NCI-H2196 (cell line): Measurements from ENCODE around the gene FOXD2.

ENCODE experiments used
- DNase-seq: peaks from one replicate; lab custom pipeline; 2025; ENCODE audit not compliant: unreplicated experiment; lab: John Stamatoyannopoulos, UW

The FOXD2 gene

GRCh38 chr1:47459253-47459788 is 21.5 kb downstream of the FOXD2 start:
- DNase-seq, result no peak

DNA sequence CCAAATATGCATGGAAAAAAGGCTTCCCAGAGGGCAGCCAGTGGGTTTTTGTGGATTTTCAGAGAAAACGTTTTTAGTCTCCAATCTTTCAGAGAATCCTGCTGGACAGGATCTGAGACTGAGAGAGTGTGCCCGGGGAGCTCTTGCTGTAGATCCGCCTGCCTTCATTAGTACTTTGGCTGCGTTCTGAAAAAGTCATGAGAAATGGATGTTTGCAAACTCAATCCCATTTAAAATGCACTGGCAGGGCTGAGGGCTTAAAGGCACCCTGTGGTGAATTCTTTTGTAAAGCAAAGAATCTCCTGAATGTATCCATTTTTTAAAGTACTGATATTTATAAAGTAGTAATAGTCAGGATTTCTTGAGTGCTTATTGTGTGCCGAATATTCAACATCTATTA is 22.2 kb downstream of the FOXD2 start:
- no peak for DNase-seq

GRCh38 chr1:47460456-47460855 is 22.6 kb downstream of the FOXD2 start:
- DNase-seq, result no peak

DNA sequence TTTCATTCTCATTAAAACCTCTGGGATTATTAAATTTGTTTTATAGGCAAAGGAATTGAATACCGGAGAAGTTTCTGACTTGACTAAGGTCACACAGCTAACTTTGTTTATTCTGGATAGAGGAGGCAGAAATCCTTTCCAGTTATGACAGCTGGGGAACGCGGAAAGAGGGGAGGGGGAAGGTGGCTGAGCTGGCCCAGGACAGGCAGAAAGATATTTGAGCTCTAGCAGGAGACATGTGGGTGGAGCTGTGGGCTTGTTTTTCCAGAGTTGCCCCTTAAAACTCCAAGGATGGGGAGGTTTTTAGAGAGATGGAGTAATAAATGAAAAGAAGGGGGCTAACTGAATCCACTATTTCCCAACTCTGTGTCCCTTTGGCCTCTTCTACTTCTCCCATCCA is 27.8 kb downstream of the FOXD2 start:
- DNase-seq, result no peak

DNA sequence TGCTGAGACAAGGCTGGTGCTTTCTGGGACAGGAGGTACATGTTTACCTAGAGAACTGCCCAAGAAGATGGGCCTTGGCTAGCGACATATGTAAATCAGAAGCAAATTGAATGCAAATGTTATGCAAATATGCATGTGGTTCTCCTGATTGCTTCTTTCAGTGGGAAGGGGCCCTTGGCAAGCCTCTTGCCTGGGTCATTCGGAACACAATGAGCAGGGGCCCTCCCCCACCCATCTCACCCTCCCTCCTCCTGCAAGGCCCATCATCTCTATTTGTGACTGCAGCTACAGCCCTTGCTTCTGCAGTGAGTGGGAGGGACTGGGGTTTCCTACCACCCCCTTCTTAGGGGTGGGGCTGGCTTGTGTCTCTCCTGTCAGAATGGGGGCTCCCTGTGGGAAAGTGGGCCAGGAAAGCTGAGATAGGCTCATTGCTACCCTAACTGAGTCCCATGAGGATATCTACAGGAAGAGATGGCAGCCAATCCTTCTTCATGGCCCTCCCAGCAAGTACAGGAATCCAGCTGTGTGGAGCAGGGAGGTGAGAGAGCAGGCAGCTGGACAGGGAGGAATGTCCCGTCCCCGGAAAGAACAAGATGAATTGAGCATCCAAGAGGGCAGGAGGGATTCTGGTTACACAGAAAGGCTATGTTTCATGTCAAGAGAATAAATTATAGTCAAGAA is 31.0 kb downstream of the FOXD2 start:
- no peak for DNase-seq

- DNase-seq, result no peak
Observed at GRCh38 chr1:47469390-47469759, 31.5 kb downstream of the FOXD2 start.

GRCh38 chr1:47469910-47470309 is 32.1 kb downstream of the FOXD2 start:
- no peak for DNase-seq

DNA sequence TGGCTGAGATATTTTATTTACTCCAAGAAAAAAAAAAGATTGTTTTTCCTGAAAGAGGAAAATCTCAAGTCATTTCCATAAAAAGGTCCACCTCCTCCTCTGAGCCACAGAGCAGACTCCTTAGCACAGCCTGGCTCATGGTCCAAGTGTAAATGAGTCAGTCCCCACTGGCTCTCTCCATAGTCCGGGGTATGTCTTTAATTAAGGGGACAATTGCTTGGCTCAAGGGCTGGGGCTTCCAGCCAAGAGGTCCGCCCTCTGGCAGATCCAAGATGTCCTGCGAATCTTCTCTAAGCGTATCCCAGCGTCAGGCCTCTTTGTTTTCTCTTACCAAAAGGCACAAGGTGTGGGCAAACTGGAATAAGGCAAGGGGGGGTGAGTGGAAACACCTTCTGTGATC is 33.3 kb downstream of the FOXD2 start:
- no peak for DNase-seq

DNA sequence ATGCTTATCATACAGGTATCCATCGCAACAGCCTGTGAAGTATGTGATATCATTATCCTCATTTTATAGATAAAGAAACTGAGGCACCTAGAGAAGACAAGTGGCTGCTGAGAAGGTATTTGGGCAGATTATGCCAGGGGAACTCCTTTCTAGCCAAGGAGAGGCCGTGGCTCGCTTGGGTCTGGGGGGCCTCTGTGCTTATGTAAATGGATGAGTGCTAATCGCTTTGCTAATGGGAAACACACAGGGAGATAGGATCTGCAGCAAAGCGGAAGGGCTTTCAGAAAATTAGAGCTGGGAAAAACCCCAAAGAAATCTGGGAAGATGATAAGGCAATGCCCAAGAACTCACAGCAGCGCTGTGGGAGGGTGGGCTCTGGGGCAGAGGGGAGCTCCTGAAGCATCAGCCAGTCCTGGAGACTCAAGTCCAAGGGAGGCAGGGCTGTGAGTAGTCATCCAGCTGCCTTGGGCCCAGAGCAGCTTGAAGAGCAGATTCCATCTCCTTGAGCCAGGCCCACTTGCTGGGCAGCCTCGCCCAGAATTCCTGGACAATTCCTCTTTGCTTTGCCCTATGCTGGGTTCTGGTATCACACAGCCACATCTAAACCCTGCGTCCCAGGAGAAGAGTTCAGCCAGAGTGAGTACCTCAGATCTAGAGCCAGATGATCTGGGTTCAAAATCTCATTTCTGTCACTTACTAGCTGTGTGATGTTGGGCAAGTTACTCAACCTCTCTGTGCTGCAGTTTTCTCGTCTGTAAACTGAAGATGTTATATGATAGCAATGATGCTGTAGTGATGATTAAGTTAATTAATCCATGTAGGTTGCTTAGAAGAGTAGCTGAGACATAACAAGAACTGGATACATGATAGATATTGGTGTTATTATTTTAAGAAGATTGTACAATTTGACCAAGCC is 36.7 kb downstream of the FOXD2 start:
- DNase-seq, result no peak

- no peak for DNase-seq
Observed at GRCh38 chr1:47477595-47478080, 39.8 kb downstream of the FOXD2 start.

DNA sequence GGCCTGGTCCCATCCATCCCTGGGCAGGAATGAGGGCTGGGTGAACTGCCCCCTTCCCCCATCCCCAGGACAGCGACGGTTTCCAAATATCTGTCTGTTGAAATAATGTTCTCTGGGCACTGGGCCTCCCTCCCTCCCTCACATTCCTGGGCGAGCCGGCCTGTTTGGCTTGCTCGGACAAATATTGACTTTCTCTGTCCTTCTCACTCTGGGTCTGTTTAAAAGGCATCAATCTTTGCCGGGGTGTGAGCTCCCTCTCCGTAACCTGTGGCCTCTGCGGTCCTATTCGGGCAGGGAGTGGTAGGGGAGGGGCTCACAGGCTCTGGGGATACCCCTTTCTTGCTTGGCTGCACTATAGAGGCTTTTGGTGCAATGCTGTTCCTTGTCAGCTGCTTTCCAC is 40.2 kb downstream of the FOXD2 start:
- no peak for DNase-seq

DNA sequence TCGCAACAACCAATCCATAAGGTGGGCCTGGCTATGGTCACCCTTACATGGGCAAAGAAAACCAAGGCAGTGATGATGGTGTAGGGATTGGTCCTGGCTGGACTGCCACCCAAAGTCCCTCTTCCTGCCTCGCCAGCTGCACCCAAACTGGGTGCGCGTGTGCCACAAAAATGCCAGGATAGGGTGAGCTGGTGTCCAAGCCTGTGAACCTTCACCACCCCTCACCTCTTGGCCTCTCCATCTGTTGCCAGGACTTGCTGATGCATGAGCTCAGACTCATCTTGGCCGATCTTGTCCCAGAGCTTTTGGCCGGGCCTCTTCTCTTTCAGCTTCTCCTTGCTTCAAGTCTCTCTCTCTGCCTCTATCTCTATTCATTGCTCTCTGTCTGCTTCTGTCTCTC is 41.8 kb downstream of the FOXD2 start:
- no peak for DNase-seq

DNA sequence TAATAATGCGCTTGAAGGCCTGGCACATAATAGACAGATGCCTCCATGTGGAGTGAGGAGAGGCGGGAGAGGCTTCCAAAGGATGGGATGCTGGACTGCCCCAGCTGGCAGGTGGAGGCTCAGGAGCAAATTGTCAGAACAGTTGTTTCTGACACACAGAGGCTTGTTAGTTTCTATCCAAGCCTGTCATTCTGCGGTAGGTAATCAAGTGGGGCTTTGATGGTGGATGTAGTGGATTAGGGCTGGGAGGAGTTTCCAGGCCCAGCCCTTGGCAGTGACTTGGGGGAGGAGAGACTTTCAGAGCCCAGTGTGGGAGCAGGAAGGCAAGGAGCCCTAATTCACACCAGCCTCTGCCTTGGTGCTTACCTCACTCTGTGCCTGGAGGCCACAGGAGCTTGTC is 44.1 kb downstream of the FOXD2 start:
- no peak for DNase-seq

DNA sequence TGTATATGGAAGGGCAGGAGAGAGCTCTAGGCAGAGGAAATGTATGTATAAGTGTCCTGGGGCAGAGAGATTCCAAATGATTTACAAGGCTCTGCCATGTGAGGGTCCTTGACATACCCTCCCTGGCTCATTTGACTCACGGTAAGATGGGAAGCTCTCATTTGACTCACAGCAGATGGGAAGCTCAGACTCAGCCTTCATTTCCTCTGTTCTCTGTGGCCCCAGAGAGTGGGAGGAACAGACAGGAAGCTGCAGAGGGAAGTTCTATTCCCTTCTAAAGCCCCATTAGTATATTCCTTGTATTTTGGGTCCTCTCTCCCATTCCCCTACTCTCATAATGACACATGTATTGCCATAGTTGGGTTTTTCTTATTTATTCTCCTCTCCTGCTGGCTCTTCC is 44.9 kb downstream of the FOXD2 start:
- DNase-seq, result no peak

GRCh38 chr1:47483651-47484050 is 45.8 kb downstream of the FOXD2 start:
- DNase-seq, result no peak

- no peak for DNase-seq
Observed at GRCh38 chr1:47485817-47486216, 48.0 kb downstream of the FOXD2 start.

DNA sequence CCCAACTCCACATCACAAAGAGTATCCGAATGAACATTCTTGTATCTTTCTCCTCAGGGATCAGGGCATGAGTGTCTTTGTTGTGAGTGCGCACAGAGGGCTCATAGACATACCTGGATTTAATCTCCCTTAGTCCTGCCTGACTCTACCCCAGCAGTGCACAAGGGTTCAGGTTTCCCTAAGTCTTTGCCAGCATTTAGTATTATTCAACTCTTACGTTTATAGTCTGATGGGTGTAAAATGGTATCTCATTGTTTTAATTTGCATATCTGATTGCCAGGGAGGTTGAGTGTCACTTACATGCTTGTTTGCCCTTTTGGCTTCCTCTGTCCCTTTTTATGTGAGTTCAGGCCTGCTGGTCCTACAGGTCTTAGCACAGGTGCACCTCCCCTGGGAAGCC is 49.5 kb downstream of the FOXD2 start:
- DNase-seq, result no peak

GRCh38 chr1:47487850-47488450 is 50.1 kb downstream of the FOXD2 start:
- no peak for DNase-seq
